T-helper 17 cell (primary cell): ENCODE results near the gene SNX19. TPM values are rescaled to one million over a fixed set of nuclear protein-coding genes. Genes with fewer than 3 reads are reported as not detected.

Experiments used
- ATAC-seq: fragments of 150-1000 bp; cut with Tn5 transposase; 2 replicates; pipeline ENCODE4 v1.10.0; 2021; ENCODE audit warnings: mild to moderate bottlenecking, moderate library complexity
- DNase-seq, 3 donors: peaks; one replicate each; pipeline versions ENCODE4 v3.0.0 to v3.0.0-alpha.2; 2020 to 2021
- H3K9me3 ChIP-seq: one replicate; pipeline ENCODE4 v1.7.0; 2013; ENCODE audit warnings: low read length, mild to moderate bottlenecking; ENCODE audit not compliant: control insufficient read depth, poor library complexity, severe bottlenecking
- H3K27ac Mint-ChIP-seq: one replicate; pipeline ENCODE4 v1.8.0; 2022; ENCODE audit warnings: mild to moderate bottlenecking, moderate library complexity, mixed read lengths
- H3K27me3 Mint-ChIP-seq: one replicate; pipeline ENCODE4 v1.8.0; 2022; ENCODE audit warnings: mixed read lengths
- H3K36me3 Mint-ChIP-seq: one replicate; pipeline ENCODE4 v1.8.0; 2022; ENCODE audit warnings: low read depth, mixed read lengths
- H3K4me1 Mint-ChIP-seq: one replicate; pipeline ENCODE4 v1.8.0; 2022; ENCODE audit warnings: mild to moderate bottlenecking, mixed read lengths
- H3K4me3 Mint-ChIP-seq: one replicate; pipeline ENCODE4 v1.8.0; 2022; ENCODE audit warnings: mild to moderate bottlenecking, moderate library complexity, mixed read lengths
- total RNA-seq, 4 donors: library from RNA in 2 of 4; stranded (reverse) in 2 of 4; gene quantifications; one replicate each; pipeline ENCODE4 v1.2.3 and lab custom pipeline; 2022 to 2026

SNX19 gene
- total RNA-seq, 2 donors from 2014 or later = 64.6 to 67.3 TPM

DNA sequence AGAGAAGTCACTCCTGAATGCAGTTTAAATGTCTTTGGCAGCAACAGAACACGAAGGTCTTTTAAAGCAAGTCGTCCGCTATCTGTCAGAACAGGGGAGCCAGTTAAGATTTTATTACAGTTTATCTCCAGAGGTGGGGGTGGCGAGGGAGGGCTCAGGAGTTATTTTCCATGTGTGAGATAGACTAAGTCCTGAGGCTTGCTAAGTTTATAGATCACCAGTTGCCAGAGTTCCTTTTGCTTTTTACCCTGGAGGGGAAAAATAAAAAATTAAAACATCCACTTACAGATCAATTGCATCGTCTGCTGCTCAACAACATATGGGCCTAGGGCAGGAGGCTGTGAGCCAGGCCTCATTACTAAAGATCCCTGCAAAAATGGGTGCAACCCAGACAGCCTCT is 90.7 kb downstream of the SNX19 start:
- DNase-seq = no peak
- Mint-ChIP-seq H3K4me1 (no peaks in the 10 kb centered on the region), H3K27me3 (peaks cover 21% of the 10 kb centered on the region), H3K4me3 (no peak overlapping the region), H3K27ac (no peak overlapping the region), H3K36me3 (peaks cover 4% of the 10 kb centered on the region)
- H3K9me3 ChIP-seq = no peaks in the 10 kb centered on the region
- no peak for ATAC-seq
